ENCODE results near the gene DDX55. TPM values are rescaled to one million over a fixed set of nuclear protein-coding genes. Genes with fewer than 3 reads are reported as not detected.

DDX55 gene
- total and polyA plus RNA-seq, 12 donors: 9.8 to 34.7 (median 18.3) TPM

- TF ChIP-seq POLR2A (IDR thresholded peaks at IDR 0.05) (no peak), CTCF (IDR thresholded peaks at IDR 0.05) (no peak)
- H3K36me3 ChIP-seq (replicated peaks in 1 of 2): peaks cover 0 to 95% of the 10 kb centered on the region in 2 donors
- no peak overlapping the region for H3K4me3 ChIP-seq
- no peak for DNase-seq
- no peaks in the 10 kb centered on the region for H3K4me1 ChIP-seq (replicated peaks in 1 of 2)
- no peaks in the 10 kb centered on the region for H3K9me3 ChIP-seq (replicated peaks in 1 of 3)
- no peak overlapping the region for H3K27ac ChIP-seq
- WGBS, 4 donors: 73 to 78% (median 74%) methylated on average over 15 of the region's 15 CpGs
- intact Hi-C loops (cut with DNase I): no loop called here
- no peaks in the 10 kb centered on the region for H3K27me3 ChIP-seq
Observed at GRCh38 chr12:123621619-123622530, 20.0 kb downstream of the DDX55 start.

GRCh38 chr12:123633379-123634141, 31.7 kb downstream of the DDX55 start, which contains the start of the genes EIF2B1 and GTF2H3:
Gene EIF2B1 (minus strand): TSS chr12:123633686. CDS start chr12:123633557, 129 bp downstream.
Gene GTF2H3 (plus strand): TSS chr12:123633829. CDS start chr12:123633860, 31 bp downstream.
- H3K9me3 ChIP-seq (replicated peaks in 1 of 3): no peaks in the 10 kb centered on the region
- H3K27ac ChIP-seq: peak within 1 kb of the TSS in 4 of 5 donors; percentile 11 to 88 (median 64)
- TF ChIP-seq POLR2A (IDR thresholded peaks at IDR 0.05) (peak; percentile 63 to 85), CTCF (IDR thresholded peaks at IDR 0.05) (peak in 1 of 6 experiments; percentile 9)
- peak within 1 kb of the TSS; percentile 28 to 88 (median 74) for H3K4me3 ChIP-seq
- peak; percentile 94 to 99 (median 97) for DNase-seq
- 0 to 1% (median 0%) methylated on average over 11 to 52 of the region's 52 CpGs for WGBS, 4 donors
- peaks cover 0 to 33% of the 10 kb centered on the region in 2 donors for H3K36me3 ChIP-seq (replicated peaks in 1 of 2)
- no peaks in the 10 kb centered on the region for H3K27me3 ChIP-seq
- intact Hi-C loops (cut with DNase I): no loop called here
- peaks cover 8 to 16% of the 10 kb centered on the region in 2 donors for H3K4me1 ChIP-seq (replicated peaks in 1 of 2)

GRCh38 chr12:123634142-123634561, 32.3 kb downstream of the DDX55 start:
- Histone ChIP-seq H3K27me3 (no peaks in the 10 kb centered on the region), H3K4me1 (replicated peaks in 1 of 2) (peaks cover 8 to 16% of the 10 kb centered on the region in 2 donors), H3K4me3 (peak overlapping the region in 3 of 4 donors; percentile 70 to 88 (median 77)), H3K9me3 (replicated peaks in 1 of 3) (no peaks in the 10 kb centered on the region), H3K27ac (peak overlapping the region in 4 of 5 donors; percentile 11 to 88 (median 64)), H3K36me3 (replicated peaks in 1 of 2) (peaks cover 0 to 27% of the 10 kb centered on the region in 2 donors)
- intact Hi-C loops (cut with DNase I): no loop called here
- 12 to 17% (median 14%) methylated on average over 19 of the region's 19 CpGs for WGBS, 4 donors
- peak in 1 of 7 donors; percentile 57 for DNase-seq
- no peak for TF ChIP-seq POLR2A (IDR thresholded peaks at IDR 0.05)
- TF ChIP-seq CTCF (IDR thresholded peaks at IDR 0.05): no peak

- Histone ChIP-seq H3K4me3 (no peak overlapping the region), H3K36me3 (replicated peaks in 1 of 2) (peaks cover 0 to 51% of the 10 kb centered on the region in 2 donors), H3K27ac (no peak overlapping the region), H3K9me3 (replicated peaks in 1 of 3) (no peaks in the 10 kb centered on the region), H3K27me3 (no peaks in the 10 kb centered on the region), H3K4me1 (replicated peaks in 1 of 2) (no peaks in the 10 kb centered on the region)
- 82 to 95% (median 87%) methylated on average over 6 to 7 of the region's 7 CpGs for WGBS, 4 donors
- no peak for TF ChIP-seq CTCF (IDR thresholded peaks at IDR 0.05)
- TF ChIP-seq POLR2A (IDR thresholded peaks at IDR 0.05): no peak
- DNase-seq: no peak
- intact Hi-C loops (cut with DNase I): no loop called here
Observed at GRCh38 chr12:123643911-123644310, 42.0 kb downstream of the DDX55 start.

Data from adrenal gland (tissue), 12 donors.